ENCODE data around the gene ABLIM2.

Gene ABLIM2

GRCh38 chr4:8177956-8178355 is 19.3 kb upstream of the ABLIM2 start:
- no peak for TF ChIP-seq CTCF (conservative IDR thresholded peaks at IDR 0.05)
- no peak for TF ChIP-seq ZFX (IDR thresholded peaks at IDR 0.05)
- H3K27ac ChIP-seq: no peak overlapping the region

GRCh38 chr4:8177552-8177951 is 18.9 kb upstream of the ABLIM2 start:
- TF ChIP-seq CTCF (conservative IDR thresholded peaks at IDR 0.05): no peak
- TF ChIP-seq ZFX (IDR thresholded peaks at IDR 0.05): no peak
- no peak overlapping the region for H3K27ac ChIP-seq

GRCh38 chr4:8176547-8177399 is 18.2 kb upstream of the ABLIM2 start:
- peak; percentile 90 for TF ChIP-seq CTCF (conservative IDR thresholded peaks at IDR 0.05)
- no peak for TF ChIP-seq ZFX (IDR thresholded peaks at IDR 0.05)
- no peak overlapping the region for H3K27ac ChIP-seq

- TF ChIP-seq CTCF (conservative IDR thresholded peaks at IDR 0.05) (no peak), ZFX (IDR thresholded peaks at IDR 0.05) (no peak)
Observed at GRCh38 chr4:8175686-8176085, 17.1 kb upstream of the ABLIM2 start.

GRCh38 chr4:8174970-8175369 is 16.4 kb upstream of the ABLIM2 start:
- TF ChIP-seq CTCF (conservative IDR thresholded peaks at IDR 0.05) (no peak), ZFX (IDR thresholded peaks at IDR 0.05) (no peak)
- H3K27ac ChIP-seq: no peak overlapping the region

More at GRCh38 chr4:8175686-8176085, 17.1 kb upstream of the ABLIM2 start:
- H3K27ac ChIP-seq: no peak overlapping the region

- TF ChIP-seq ZFX (IDR thresholded peaks at IDR 0.05): no peak
- TF ChIP-seq CTCF (conservative IDR thresholded peaks at IDR 0.05): no peak
- no peak overlapping the region for H3K27ac ChIP-seq
Observed at GRCh38 chr4:8173492-8174242, 15.1 kb upstream of the ABLIM2 start.

Measured in C4-2B (cell line).